Karpas-422 (cell line): ENCODE data around the gene THAP4. TPM values are rescaled to one million over a fixed set of nuclear protein-coding genes. Genes with fewer than 3 reads are reported as not detected.

ENCODE experiments used
- DNase-seq: peaks from one replicate; pipeline ENCODE4 v3.0.0-alpha.2; 2015
- H2AFZ ChIP-seq: fragments of 200-600 bp; sonication (generic); 2 replicates; pipeline ENCODE4 v1.6.1; 2014; ENCODE audit warnings: antibody characterized with exemption, low read length, mixed read lengths
- H3K27ac ChIP-seq: fragments of 200-600 bp; sonication (generic); 2 replicates; pipeline ENCODE4 v1.5.1; 2014; ENCODE audit warnings: mild to moderate bottlenecking, low read length, moderate library complexity
- H3K27me3 ChIP-seq: fragments of 200-600 bp; sonication (generic); 2 replicates; pipeline ENCODE4 v1.6.1; 2014; ENCODE audit warnings: low read length, mixed read lengths
- H3K36me3 ChIP-seq: fragments of 200-600 bp; sonication (generic); 2 replicates; pipeline ENCODE4 v1.6.1; 2014; ENCODE audit warnings: low read length, mixed read lengths; ENCODE audit not compliant: insufficient read depth
- H3K4me1 ChIP-seq: fragments of 200-600 bp; sonication (generic); 2 replicates; pipeline ENCODE4 v1.6.1; 2014; ENCODE audit warnings: mild to moderate bottlenecking, low read length, mixed read lengths
- H3K4me2 ChIP-seq: fragments of 200-600 bp; sonication (generic); 2 replicates; pipeline ENCODE4 v1.6.1; 2014; ENCODE audit warnings: low read length, low read depth, mild to moderate bottlenecking; ENCODE audit not compliant: poor library complexity, severe bottlenecking
- H3K4me3 ChIP-seq: fragments of 200-600 bp; sonication (generic); 2 replicates; pipeline ENCODE4 v1.5.1; 2014; ENCODE audit warnings: mild to moderate bottlenecking, antibody characterized with exemption, low read length, mixed read lengths
- H3K79me2 ChIP-seq: fragments of 200-600 bp; sonication (generic); 2 replicates; pipeline ENCODE4 v1.6.1; 2014; ENCODE audit warnings: mild to moderate bottlenecking, low read length, mixed read lengths
- H3K9ac ChIP-seq: fragments of 200-600 bp; sonication (generic); 2 replicates; pipeline ENCODE4 v1.6.0; 2014; ENCODE audit warnings: low read length
- H3K9me2 ChIP-seq: fragments of 200-600 bp; sonication (generic), shearing (Covaris generic); replicated peaks from 2 replicates; pipeline ENCODE4 v1.6.0; 2014; ENCODE audit warnings: mild to moderate bottlenecking, low read length, moderate library complexity; ENCODE audit not compliant: insufficient read depth
- H3K9me3 ChIP-seq: fragments of 300-700, 200-600 bp; sonication (generic); 2 replicates; pipeline ENCODE4 v1.6.1; 2014; ENCODE audit warnings: low read length, mixed read lengths
- H4K20me1 ChIP-seq: fragments of 200-600 bp; sonication (generic); 2 replicates; pipeline ENCODE4 v1.6.1; 2014; ENCODE audit warnings: mild to moderate bottlenecking, antibody characterized with exemption, low read length, low read depth; ENCODE audit not compliant: insufficient read depth
- small RNA-seq: library from RNA; depleted of rRNA; stranded (forward); fragments of <200 nt; gene quantifications from one replicate; pipeline ENCODE3, GENCODE V24; 2014
- total RNA-seq: library from RNA; depleted of rRNA; stranded (reverse); fragments of >200 nt; shearing (Covaris generic); gene quantifications from 2 replicates; pipeline ENCODE4 v1.2.3, GENCODE V29; 2014; ENCODE audit warnings: low replicate concordance; rRNA removed

The THAP4 gene
- total RNA-seq, 1 experiment from 2014 or later: 45.4 TPM

DNA sequence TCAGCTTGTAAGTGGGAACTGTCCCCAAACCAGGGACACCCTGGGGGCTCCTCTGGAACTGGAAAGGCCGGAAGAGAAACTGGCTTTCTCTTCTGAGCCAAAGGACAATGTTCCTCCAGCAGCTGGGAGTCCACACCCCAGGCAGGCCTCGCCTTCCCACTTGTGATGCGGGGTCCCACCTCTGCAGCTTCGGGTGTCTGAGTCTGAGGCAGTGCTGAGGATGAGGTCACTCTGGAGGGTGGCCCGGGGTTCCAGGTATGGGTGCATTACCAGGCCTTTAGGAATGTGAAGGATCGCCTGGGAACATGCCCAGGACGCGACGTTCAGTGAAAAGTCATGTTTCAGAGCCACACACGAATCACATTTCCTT, 96.6 kb downstream of the THAP4 start:
- no peak overlapping the region for H2AFZ ChIP-seq
- no peaks in the 10 kb centered on the region for H4K20me1 ChIP-seq

DNA sequence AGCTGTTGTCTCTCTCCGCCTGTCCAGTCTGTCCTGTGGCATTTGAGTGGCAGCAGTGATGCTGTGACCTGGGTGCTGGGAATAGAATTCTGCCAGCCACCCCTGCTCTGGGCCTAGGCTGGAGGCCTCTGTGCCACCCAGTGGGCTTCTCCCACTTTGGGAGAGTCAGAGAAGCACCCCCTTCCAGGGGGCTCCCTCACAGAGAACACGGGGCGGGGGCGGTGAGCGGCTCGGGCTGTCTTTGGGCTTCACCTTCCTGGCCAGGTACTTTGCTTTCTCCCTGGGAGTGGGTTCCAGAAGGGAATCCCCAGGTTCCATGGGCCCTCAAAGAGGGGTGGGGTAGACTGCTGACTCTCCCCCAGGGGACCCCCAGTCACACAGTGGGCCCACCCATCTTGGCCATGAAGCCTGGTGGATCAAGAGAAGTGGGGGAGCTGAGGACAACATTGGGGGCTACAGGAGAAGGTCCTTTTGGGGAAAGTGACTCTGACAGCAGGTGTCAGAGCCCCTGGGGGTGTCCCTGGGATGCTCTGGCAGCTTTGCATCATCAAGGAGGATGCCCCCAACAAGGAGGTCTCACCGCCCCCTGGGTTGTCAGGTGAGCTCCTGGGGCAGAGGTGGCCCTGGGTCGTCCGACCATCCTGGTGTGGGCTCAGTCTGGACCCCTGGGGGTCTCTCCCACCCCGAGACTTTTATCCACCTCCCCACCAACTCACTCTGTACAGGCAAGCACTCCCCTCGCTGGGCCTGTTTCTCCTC, 97.2 kb downstream of the THAP4 start:
- Histone ChIP-seq H2AFZ (no peak overlapping the region), H3K27me3 (no peaks in the 10 kb centered on the region), H3K4me1 (no peaks in the 10 kb centered on the region), H3K9me2 (no peaks in the 10 kb centered on the region), H3K4me2 (no peak overlapping the region), H3K4me3 (no peak overlapping the region), H3K36me3 (no peaks in the 10 kb centered on the region), H4K20me1 (no peaks in the 10 kb centered on the region), H3K27ac (no peak overlapping the region), H3K9ac (no peak overlapping the region), H3K9me3 (no peaks in the 10 kb centered on the region), H3K79me2 (no peaks in the 10 kb centered on the region)
- DNase-seq: no peak

More for the DNA sequence above, 96.6 kb downstream of the THAP4 start:
- H3K9ac ChIP-seq: no peak overlapping the region
- no peaks in the 10 kb centered on the region for H3K36me3 ChIP-seq
- no peak overlapping the region for H3K4me3 ChIP-seq
- H3K9me2 ChIP-seq: no peaks in the 10 kb centered on the region
- DNase-seq: no peak
- H3K79me2 ChIP-seq: no peaks in the 10 kb centered on the region
- H3K9me3 ChIP-seq: no peaks in the 10 kb centered on the region
- no peaks in the 10 kb centered on the region for H3K4me1 ChIP-seq
- no peak overlapping the region for H3K27ac ChIP-seq
- H3K27me3 ChIP-seq: no peaks in the 10 kb centered on the region
- H3K4me2 ChIP-seq: no peak overlapping the region

- no peak overlapping the region for H3K4me3 ChIP-seq
- no peaks in the 10 kb centered on the region for H3K36me3 ChIP-seq
- H3K4me2 ChIP-seq: no peak overlapping the region
Observed at GRCh38 chr2:241538838-241539615, 97.9 kb downstream of the THAP4 start.

DNA sequence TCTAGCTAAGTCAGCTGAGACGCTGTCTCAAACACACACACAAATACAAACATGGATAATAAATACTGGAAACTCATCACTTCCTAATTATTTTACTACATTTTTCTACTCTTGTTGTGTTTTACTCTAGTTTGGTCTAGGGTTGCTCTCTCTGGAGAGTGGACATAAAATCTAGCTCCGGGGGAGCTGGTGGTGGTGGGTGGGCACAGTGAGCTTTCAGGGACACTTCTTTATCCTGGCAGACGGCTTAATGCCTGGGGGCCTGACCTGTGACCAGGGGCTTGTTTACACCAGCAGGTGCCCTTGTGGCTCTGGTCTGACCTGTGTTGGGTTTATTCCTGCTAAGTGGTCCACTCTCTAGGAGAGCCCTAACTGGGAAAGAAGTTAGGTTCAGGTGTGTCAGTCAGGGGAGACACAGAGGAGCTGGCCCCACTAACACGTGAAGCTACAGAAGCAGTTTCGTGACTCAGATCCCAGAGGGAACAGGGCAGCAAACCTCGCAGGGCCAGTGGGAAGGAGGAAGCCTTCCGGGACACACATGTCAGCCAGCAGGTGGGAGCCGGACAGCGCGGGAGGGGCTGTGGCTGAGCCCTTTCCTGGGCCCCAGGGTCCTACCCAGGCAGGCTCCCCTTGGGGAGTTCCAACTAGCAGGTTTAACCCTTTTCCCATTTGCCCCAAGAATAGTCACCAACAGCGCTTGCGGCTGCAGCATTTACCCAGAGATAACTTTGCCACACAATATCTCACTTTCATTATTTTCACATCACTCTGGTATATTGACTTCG, 100.9 kb downstream of the THAP4 start:
- H3K4me3 ChIP-seq: no peak overlapping the region
- no peaks in the 10 kb centered on the region for H3K79me2 ChIP-seq
- H3K4me2 ChIP-seq: no peak overlapping the region
- no peak overlapping the region for H3K27ac ChIP-seq
- H3K9me2 ChIP-seq: no peaks in the 10 kb centered on the region
- H3K4me1 ChIP-seq: no peaks in the 10 kb centered on the region
- H3K27me3 ChIP-seq: no peaks in the 10 kb centered on the region
- H4K20me1 ChIP-seq: no peaks in the 10 kb centered on the region
- DNase-seq: no peak
- no peak overlapping the region for H3K9ac ChIP-seq
- H2AFZ ChIP-seq: no peak overlapping the region
- no peaks in the 10 kb centered on the region for H3K9me3 ChIP-seq
- no peaks in the 10 kb centered on the region for H3K36me3 ChIP-seq

More at GRCh38 chr2:241538838-241539615, 97.9 kb downstream of the THAP4 start:
- H3K27ac ChIP-seq: no peak overlapping the region
- H3K9me3 ChIP-seq: no peaks in the 10 kb centered on the region
- H3K9me2 ChIP-seq: no peaks in the 10 kb centered on the region
- H3K4me1 ChIP-seq: no peaks in the 10 kb centered on the region
- no peak for DNase-seq
- no peaks in the 10 kb centered on the region for H4K20me1 ChIP-seq
- no peak overlapping the region for H3K9ac ChIP-seq
- H3K79me2 ChIP-seq: no peaks in the 10 kb centered on the region
- H3K27me3 ChIP-seq: no peaks in the 10 kb centered on the region
- no peak overlapping the region for H2AFZ ChIP-seq

DNA sequence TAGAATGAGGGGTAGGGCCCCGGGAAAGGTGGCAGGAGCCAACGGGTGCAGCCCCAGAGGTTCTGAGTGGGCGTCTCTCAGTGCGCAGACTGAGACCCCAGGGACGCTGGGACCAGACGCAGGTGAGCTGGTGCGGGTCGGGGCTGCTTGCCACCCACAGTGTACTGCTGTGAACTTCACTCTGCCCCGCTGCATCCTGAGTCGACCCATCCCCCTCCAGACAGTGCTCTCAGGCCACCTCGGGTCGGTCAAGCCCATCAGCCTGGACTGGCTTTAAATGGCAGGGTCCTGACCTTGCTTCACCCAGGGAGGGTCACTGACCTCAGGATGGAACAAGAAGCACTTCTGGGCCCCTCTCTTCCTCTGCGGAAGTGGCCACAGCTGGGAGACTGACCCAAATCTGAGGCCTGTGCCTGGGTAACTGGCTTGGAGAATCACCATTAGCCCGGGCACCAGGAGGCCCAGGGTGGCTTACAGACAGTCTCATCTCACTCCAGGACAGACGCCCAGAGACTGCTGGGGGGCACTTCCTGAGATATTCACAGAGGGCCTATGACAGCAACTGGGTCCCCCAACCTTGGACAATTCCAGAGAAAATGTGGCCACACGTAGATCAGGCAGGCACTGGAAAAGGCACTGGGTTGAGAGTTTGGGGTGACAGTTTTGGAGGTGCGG, 102.1 kb downstream of the THAP4 start:
- no peak overlapping the region for H2AFZ ChIP-seq
- H4K20me1 ChIP-seq: no peaks in the 10 kb centered on the region
- no peaks in the 10 kb centered on the region for H3K4me1 ChIP-seq
- no peak overlapping the region for H3K4me2 ChIP-seq
- no peak overlapping the region for H3K9ac ChIP-seq
- no peaks in the 10 kb centered on the region for H3K27me3 ChIP-seq
- no peak overlapping the region for H3K4me3 ChIP-seq
- H3K79me2 ChIP-seq: no peaks in the 10 kb centered on the region
- no peak overlapping the region for H3K27ac ChIP-seq
- no peaks in the 10 kb centered on the region for H3K9me2 ChIP-seq
- no peaks in the 10 kb centered on the region for H3K9me3 ChIP-seq
- no peaks in the 10 kb centered on the region for H3K36me3 ChIP-seq
- DNase-seq: no peak

Small RNAs within 50 kb of the gene (small RNA-seq; reads per million reads assigned to genes)
- not detected for gene RNA5SP122

Other genes starting within 250 kb of the THAP4 start
- 79.5 and 152 TPM in 2 replicates for gene STK25, start 128.6 kb downstream of the THAP4 start, total RNA-seq
- not detected in 2 replicates for gene BOK, start 78.4 kb downstream of the THAP4 start, total RNA-seq
- gene ATG4B, start 535 bp upstream of the THAP4 start, total RNA-seq: 63.9 and 66.6 TPM in 2 replicates
- 29.1 and 32.0 TPM in 2 replicates for gene DTYMK, start 49.7 kb upstream of the THAP4 start, total RNA-seq
- gene ING5, start 64.9 kb upstream of the THAP4 start, total RNA-seq: 34.4 and 46.8 TPM in 2 replicates
- gene D2HGDH, start 97.5 kb upstream of the THAP4 start, total RNA-seq: 21.2 and 35.9 TPM in 2 replicates
- gene GAL3ST2, start 139.7 kb upstream of the THAP4 start, total RNA-seq: not detected in 2 replicates
- gene NEU4, start 172.0 kb upstream of the THAP4 start, total RNA-seq: not detected in 2 replicates
- gene PDCD1, start 221.7 kb upstream of the THAP4 start, total RNA-seq: 0.07 TPM in 1 of 2 replicates, not detected in the other
- not detected in 2 replicates for gene RTP5, start 232.6 kb upstream of the THAP4 start, total RNA-seq